HG02870 (cell line): ENCODE data around the gene DNAJA3.

Source experiments
- ATAC-seq: cut with Tn5 transposase; IDR thresholded peaks from one replicate; pipeline ENCODE4 v1.9.1; 2021; ENCODE audit warnings: mild to moderate bottlenecking, moderate library complexity; ENCODE audit not compliant: unreplicated experiment

Gene DNAJA3

GRCh38 chr16:4425378-4426020 lies at the start of gene DNAJA3:
DNAJA3 (plus strand) TSS chr16:4425868; CDS start chr16:4425882, 14 bp downstream.
- peak; percentile 86 for ATAC-seq

DNA sequence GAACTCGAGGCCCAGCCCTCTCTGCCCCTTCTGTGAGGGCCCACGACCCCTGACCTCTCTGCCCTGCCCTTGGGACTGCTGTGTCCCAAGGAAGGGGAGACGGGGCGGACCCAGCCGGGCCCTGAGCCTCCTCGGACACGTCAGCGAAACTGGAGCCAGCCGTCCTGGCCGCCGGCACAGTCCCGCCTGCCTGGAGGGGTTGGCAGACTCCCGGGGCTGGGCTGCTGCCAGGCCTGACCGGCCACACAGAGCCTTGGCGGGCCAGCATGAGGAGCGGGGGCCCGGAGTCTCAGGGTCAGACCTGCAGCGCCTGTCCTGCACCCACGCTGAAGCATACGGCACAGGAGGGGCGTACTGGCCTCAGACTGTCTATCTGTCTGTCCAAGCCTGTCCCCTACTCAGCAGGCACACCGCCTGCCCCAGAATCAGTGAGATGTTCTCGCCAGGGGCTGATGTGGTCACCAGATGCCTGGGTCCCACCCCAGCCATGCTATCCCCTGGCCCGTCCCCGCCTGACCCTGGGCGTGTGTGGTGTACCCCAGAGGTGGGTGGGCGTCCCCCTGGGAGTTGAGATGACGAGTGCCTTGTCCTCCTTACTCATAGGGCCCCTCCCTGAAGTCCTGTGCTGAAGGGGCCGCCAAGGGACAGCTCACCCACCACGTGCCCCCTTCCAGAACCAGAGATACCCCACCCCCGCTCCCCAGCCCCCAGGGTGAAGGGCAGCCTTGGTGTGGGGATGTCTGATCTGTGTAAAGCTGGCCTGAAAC lies 49.4 kb upstream of the DNAJA3 start:
- ATAC-seq, result no peak

DNA sequence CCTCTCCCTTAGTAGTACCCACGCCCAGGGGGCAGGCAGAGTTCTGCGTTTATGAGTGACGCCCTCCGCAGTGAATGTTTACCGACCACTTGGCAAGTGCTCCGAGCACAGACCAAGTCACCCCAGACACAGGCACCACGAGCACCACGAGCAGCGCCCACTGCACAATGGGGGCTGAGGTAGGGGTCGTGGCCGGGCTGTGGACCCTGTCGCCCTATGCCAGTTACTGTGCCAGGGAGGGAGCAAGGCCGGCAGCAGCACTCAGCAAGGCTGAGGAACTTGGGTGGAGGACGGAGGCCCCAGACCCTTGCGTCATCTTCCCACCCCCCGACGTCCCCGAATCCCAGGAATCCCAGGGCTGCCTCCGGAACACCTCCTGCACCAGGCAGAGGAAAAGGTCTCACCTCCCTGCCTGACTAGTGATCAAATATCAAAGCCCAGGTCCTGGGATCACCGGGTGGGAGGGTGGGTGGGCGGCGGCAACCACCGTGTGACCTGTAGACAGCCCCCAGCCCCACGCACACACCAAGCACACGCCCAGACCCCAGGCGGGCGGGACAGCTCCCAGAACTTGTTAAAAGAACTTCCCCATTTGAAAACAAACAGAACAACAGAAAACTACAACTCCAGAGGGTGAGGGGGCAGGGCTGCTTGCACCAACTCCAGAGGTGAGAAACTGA lies 48.6 kb upstream of the DNAJA3 start:
- ATAC-seq, result no peak

GRCh38 chr16:4377573-4378154 lies 48.0 kb upstream of the DNAJA3 start:
- ATAC-seq, result no peak

DNA sequence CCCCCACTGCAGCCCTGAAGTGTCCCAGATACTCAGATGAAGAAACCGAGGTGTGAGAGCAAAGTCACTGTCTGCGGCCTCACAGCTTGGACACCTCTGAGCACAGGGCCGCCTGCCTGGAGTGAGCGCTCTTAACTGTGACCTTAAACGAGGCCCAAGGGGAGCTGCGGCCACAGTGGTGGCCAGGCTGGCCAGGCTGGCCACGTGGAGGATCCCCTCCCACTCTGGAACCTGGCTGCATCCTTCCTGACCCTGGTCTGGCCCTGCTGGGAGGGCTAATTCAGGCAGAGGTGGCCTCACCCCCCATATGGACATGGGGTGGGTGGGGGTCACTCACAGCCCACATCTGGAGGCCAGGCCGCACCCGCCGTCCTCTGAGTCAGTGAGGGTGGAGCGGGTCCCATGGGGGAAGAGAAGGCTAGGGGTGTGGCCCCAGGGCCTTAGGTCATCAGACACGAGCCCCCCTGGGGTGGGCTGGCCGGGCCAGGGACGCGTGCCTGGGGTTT lies 47.5 kb upstream of the DNAJA3 start:
- no peak for ATAC-seq

GRCh38 chr16:4378999-4379690 lies 46.5 kb upstream of the DNAJA3 start:
- no peak for ATAC-seq

GRCh38 chr16:4380119-4381063 lies 45.3 kb upstream of the DNAJA3 start:
- ATAC-seq, result no peak

- ATAC-seq, result no peak
Observed at GRCh38 chr16:4381072-4381934, 44.4 kb upstream of the DNAJA3 start.

- ATAC-seq, result no peak
Observed at GRCh38 chr16:4381935-4382794, 43.5 kb upstream of the DNAJA3 start.

- no peak for ATAC-seq
Observed at GRCh38 chr16:4382795-4383357, 42.8 kb upstream of the DNAJA3 start.

GRCh38 chr16:4383591-4384444 lies 41.9 kb upstream of the DNAJA3 start:
- ATAC-seq, result no peak

- ATAC-seq, result no peak
Observed at GRCh38 chr16:4384509-4384942, 41.1 kb upstream of the DNAJA3 start.

GRCh38 chr16:4385066-4385788 lies 40.4 kb upstream of the DNAJA3 start:
- ATAC-seq, result no peak

GRCh38 chr16:4385789-4386450 lies 39.7 kb upstream of the DNAJA3 start:
- no peak for ATAC-seq

GRCh38 chr16:4386451-4386805 lies 39.2 kb upstream of the DNAJA3 start:
- no peak for ATAC-seq
